Measurements from ENCODE around the gene CTSZ.
"Not testable (repeated sequence)": the region's sequence is repeated elsewhere in the genome, so short reads cannot be mapped to it uniquely, and the experiment has no call there.

CTSZ gene

DNA sequence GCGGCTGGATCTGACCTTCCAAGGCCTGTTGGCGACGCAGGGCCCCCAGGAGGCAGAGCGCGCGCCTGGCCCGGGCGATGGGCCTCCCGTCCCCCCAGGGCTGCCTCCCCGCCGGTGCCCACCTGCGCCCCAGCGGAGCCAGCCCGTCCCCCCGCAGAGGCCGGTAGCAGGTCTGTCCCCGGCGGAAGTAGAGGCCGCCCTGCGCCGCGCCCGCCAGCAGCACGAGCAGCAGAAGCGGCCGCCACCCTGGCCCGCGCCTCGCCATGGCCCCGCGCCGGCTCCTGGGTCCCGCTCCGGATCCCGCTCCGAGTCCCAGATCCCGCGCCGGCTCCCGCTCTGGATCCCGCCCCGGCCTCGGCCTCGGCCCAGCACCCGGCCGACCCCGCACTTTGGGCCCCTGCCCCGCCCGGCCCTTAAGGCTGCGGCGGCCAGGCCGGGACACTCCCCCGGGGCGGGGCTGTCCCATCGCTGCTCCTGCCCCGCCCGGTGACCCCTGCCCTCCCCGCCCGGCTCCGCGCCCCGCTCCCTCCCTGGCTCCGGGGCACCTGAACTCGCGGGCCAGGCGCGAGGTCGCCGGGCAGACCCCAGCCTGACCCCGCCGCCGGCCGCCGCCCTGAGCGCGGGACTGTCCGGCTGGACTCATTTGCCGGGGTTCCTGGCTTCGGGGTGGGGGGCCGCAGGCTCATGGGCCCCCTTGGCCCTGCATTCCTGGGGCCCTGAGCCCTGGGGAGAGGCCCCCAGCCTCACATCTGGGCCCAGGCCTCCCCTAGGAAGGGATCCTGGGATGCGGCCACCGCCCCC lies at the start of gene CTSZ:
Gene CTSZ, minus strand, starts transcription at position 391 of the 801 bp plus-strand sequence. Its CDS starts 126 bp downstream, at position 265.
- DNase-seq (ENCODE audit: low read depth in 2 of 2): peak; percentile 34 to 40

DNA sequence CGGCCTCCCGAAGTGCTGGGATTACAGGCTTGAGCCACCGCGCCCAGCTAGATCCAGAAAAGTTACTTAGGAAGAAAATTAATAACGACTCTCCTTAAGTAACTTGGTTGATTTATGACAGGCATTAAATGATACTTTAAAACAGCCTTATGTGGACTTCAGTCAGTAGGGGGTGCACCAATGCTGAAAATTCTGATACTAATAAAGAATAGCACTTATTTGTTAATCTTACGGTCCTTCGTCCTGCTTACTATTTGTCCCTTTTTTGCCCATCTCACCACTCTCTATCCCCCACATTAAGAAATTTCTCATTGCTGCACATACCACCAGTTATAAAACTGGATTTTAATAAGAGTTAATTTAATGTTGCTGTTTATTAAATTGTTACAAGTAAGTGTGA lies 48.2 kb upstream of the CTSZ start:
- DNase-seq (ENCODE audit: low read depth in 2 of 2): no peak

DNA sequence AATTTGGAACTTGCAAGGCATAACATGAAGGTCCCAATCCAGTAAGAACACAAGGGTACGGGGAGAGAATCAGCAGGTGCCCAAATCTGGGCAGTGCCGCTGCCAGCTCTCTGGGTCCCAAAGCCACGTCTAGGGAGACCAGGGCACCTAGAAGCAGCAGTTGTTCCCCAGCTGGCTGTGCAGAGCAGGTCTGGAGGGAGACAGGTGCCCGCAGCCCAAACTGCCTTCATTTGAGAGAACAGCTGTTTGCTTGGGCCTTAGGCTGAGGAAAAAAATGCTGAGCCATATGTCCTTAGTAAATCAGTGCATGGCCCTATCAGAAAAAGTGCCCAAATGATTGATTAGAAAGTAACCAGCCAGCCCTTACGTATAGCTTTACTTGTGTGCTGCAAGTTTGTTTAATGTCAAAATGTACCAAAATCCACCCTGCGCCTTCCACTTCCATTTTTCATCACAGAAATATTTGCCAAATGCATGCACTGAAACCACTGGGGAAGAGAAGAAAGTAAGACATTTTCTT lies 44.7 kb upstream of the CTSZ start:
- DNase-seq (ENCODE audit: low read depth in 2 of 2): no peak

DNA sequence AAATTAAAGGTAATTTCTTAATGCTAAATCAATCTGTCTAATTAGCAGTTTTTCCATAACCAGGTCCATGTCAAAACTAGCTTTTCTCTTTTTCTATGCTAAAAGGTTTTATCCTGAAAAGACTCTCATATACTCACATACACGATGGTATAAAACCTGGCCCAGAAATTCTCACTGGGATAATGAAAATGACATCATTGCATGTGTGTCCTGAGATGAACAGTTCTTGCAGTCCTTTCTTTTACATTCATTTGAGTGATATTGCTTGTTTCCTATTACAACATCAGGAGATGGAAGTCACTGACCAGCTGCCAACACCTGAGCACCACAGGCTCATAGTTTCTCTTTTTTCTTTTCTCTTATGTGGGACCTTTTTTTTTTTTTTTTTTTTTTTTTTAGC lies 43.4 kb upstream of the CTSZ start:
- DNase-seq (ENCODE audit: low read depth in 2 of 2): no peak

DNA sequence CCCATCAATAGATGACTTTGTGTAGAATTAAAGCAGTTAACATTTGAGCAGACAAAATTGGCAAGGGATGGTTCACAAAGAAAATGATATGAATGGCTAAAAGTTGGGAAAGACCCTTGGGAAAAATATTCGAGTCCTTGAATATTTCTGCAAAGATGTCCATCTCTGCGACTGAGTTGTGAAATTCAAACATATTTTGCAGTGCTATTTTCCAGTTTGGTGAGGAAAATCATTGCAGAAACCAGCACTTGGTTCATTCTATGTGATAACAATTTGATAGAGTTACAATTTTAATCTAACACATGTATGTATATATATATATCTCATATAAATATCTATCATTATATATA lies 41.6 kb upstream of the CTSZ start:
- no peak for DNase-seq (ENCODE audit: low read depth in 2 of 2)

DNA sequence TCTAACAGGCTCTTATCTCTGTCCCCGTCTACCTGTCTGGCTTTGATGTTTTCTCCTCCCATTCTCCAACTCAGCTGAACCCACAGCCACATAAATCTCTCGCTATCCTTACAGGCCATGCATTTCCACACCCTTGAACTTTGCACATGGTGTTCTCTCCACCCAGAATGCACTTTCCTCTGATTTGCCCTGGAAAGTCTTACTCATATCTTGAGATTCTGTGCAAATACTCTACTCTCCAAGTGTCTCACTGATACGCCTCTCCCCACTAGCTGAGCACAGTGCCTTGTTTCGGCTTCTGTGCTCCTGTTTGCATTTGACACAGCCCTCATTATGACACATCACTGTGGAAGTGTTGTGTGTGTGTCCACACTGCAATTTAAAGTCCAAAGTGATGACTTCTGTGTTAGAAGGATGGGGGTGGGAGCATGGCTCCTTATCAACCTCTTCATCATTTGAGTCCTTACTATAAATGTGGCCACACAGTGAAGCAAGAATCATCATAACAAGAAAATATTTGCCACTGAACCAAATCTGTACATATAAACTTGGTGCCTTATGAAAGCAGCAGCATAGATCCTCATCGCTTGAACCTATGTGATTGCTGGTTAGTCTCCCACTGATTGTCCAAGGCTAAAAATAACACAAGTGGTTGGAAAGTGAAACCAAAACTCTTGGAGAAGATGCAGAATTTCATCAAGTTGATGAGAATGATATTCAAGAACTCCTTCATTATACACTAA lies 41.1 kb upstream of the CTSZ start:
- DNase-seq (ENCODE audit: low read depth in 2 of 2): no peak

DNA sequence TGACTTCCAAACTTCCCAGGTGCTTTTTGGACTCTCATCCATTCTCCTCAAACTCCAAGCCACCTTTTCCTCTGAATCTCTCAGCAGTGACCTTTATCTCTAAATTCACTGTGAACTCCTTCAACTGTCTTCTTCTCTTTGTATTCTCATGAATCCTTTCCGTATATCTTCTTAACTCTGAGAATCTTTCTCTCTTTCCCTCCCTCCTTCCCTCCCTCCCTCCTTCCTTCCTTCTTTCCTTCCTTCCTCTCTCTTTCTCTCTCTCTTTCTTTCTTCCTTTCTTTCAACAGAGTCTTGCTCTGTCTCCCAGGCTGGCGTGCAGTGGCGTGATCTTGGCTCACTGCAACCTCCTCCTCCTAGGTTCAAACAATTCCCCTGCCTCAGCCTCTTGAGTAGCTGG lies 39.8 kb upstream of the CTSZ start:
- no peak for DNase-seq (ENCODE audit: low read depth in 2 of 2)

DNA sequence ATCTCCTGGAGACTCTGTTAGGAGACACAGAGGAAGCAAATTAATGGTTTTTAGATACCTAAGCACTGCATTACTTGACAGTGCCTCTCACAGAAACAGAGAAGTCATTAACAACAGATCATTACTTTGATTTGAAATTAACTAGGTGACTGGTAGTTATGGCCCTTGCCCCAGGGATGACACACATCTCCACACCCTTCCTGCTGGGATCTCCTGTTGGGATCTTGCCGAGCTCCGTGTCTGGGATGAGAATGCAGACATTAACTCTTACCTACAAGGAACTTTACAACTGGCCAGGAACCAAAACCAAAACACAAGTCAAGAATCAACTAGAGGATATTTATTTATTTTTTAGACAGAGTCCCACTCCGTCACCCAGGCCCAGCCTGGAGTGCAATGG lies 37.7 kb upstream of the CTSZ start:
- no peak for DNase-seq (ENCODE audit: low read depth in 2 of 2)

DNA sequence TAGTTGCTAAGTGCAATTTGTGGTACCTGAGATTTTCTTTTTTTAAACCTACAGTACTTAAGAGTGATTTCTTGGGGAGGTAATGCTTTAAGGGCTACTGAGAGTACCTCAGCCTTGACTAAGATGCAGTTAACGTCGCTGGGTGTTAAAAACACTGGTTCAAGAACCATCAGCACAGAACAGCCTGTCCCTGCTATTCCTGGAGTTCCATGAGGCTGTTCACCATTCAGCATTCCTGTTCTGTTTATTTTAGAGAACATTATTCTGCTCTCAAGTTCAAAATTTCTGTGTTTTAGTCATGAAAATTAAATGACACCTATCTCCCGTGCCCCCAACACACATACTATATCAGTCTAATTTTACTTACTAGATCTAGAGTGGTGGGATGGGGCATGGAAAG lies 37.2 kb upstream of the CTSZ start:
- no peak for DNase-seq (ENCODE audit: low read depth in 2 of 2)

DNA sequence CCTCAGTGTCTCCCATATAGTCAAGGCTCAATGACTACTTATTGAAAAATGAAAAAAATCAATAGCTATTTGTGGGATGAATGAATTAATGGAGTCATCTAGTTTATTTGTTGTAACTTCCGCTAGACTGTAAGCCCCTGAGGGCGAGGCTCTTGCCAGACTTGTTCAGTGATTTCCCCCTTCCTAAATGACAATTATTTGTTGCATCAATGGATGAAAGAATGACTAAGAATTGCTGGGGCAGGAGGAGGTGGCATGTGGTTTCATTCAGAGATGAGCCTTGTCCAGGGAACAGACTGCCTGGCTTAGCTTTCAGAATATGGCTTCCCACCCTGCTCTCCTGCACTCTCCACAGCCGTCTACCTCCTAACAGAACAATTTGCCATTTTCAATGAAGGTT lies 36.6 kb upstream of the CTSZ start:
- DNase-seq (ENCODE audit: low read depth in 2 of 2): no peak

DNA sequence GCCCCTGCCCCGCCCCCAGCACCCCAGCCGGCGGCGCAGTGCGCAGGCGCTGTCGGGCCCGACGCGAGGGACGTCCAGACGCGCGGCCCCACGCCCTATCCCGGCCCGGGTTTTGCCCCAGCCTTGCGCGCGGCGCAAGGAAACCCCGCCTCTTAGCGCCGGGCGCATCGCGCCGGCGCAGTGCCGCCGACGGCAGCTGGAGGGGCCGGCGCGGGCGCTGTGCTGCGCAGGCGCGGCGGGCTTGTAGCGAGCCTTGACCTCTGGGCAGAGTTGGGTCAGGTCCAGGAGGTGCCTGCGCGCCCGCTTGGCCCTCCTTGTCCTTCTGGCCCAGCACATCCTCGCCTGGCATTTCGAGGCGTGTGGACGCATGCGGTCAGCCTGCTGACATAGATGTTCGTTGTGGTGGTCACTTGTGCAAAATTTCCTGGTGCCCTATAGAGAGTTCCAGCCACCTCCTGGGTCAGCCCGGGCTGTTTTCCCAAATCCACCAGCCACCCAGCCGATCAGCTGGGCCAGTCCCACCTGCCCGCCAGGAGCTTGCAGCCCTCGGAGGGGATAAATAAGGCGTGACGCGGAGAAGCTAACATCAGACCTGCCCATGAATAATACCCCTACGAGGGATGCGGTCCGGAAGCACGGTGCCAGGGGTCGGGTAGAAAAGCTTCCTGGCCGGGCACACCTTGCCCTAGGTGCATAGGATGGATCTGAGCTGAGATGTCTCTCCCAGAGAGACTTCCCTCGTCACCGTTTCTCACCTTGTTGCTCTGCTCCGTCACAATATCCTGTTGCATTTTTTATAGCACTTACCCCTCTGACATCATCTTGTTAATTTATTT lies 36.0 kb upstream of the CTSZ start:
- DNase-seq (ENCODE audit: low read depth in 2 of 2): peak; percentile 91 to 96

DNA sequence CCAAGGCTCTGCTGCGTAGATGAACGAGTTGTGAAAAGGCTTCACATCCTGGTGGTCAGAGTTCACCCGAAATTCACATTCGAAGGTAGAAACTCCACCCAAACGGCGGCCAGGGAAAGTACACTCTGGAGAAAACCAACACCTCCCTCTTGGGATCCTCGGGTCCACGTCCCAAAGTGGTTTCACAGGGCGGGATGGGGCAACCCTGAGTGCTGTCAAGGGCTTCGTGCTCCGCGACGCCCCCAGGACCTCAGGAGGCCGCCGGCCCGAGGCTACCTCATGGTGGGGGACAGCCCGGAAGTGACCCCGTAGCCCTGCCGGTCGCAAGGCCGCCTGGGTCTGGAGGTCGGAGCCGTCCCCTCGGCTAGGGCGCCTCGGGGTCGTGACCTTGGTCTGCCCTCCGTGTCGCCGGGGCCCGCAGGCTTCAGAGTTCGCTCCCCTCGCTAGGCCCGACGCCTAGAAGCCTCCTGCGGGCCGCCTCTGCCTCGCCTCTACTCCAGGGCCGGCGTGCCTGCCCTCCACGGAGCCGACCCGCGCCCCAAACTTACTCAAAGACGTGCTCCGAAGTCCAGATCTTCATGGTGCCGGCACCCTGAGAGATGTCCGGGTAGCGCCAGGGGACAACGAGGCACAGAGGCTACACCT lies 35.2 kb upstream of the CTSZ start, which contains the start of gene PRELID3B:
Gene PRELID3B, minus strand, starts transcription at position 636 of the 645 bp plus-strand sequence. Its CDS starts 56 bp downstream, at position 580.
- peak in 1 of 2 donors; percentile 37 for DNase-seq (ENCODE audit: low read depth in 2 of 2)

DNA sequence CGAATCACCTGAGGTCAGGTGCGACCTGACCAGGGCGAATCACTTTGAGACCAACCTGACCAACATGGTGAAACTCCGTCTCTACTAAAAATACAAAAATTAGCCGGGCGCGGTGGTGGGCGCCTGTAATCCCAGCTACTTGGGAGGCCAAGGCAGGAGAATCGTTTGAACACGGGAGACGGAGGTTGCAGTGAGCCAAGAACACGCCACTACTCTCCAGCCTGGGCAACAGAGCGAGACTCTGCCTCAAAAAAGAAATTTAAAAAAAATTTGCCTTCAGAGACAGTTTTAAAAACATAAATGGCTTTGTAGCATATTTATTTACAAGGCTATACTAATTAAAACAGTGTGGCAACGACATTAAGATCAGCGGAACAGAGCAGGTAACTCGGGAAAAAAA lies 34.4 kb upstream of the CTSZ start:
- not testable (repeated sequence) for DNase-seq (ENCODE audit: low read depth in 2 of 2)

DNA sequence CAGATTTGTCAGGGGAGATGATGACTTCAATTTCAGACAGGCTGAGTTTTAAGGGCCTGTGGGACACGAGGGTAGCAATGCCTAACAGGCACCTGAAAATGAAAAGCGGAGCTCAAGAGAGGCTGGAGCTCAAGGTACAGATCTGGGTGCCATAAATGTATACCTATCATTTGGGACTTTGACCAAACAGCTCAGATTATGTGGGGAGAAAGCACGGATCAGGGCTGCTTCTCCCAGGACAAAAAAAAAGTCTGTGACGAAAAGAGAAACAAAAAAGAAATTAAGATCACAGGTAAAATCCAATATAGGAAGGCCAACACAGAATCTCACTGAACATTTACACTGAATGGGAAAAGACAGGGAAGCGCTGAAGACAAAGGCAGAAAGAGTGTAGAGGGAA lies 33.6 kb upstream of the CTSZ start:
- DNase-seq (ENCODE audit: low read depth in 2 of 2): no peak

DNA sequence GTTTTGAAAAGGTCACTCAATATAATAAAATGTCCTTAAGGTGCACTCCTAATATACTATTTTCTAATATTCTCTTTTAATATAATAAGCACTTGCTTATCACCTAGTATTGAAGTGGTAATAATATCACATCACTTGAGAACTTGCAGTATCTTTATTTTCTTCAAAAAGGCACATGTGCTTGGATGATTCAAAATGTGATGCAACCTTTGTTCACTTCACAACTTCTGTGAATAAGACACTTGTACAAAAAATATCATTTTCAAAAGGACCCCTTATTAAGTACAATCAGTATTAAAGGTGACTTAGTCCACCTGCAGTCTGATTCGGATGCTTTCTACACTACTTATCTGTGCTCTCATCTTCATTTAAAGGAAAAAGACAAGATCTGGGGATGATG lies 32.2 kb upstream of the CTSZ start:
- DNase-seq (ENCODE audit: low read depth in 2 of 2): no peak

DNA sequence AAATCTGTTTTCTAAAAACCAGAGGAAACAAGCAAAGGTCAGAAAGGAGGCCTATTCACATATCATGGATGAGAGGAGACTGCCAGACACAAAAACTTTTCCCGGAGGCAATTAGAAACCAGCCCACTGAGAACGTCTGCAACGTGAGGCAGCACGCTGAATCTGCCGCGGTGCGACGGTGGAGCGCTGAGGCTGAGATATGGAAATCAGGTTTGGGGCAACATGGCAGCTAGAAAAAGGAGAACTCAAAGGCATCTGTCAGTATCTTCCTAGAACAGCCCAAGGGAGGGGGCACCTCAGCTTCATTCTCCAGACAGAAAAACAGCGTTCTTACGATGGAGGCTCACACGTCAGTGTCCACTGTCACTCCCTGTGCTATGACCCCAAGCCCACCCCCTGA lies 30.3 kb upstream of the CTSZ start:
- DNase-seq (ENCODE audit: low read depth in 2 of 2): no peak

DNA sequence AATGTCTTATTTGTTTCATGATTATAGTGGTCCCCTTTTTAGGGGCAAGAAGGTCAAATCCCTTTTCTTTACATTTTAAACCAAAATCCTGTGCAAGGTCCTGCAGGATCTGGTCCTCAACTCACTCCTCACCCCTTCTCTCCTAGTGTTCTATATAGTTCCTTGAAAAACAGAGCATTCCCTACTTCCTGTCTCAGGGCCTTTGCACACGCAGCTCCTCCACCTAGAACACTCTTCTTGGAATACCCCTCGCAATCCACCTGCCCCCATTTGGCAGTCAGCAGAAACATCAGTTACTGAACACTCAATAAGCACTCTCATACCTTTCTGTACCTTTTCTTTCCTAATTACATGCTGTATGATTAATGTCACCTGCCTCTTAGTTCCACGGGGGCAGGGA lies 28.3 kb upstream of the CTSZ start:
- DNase-seq (ENCODE audit: low read depth in 2 of 2): no peak

DNA sequence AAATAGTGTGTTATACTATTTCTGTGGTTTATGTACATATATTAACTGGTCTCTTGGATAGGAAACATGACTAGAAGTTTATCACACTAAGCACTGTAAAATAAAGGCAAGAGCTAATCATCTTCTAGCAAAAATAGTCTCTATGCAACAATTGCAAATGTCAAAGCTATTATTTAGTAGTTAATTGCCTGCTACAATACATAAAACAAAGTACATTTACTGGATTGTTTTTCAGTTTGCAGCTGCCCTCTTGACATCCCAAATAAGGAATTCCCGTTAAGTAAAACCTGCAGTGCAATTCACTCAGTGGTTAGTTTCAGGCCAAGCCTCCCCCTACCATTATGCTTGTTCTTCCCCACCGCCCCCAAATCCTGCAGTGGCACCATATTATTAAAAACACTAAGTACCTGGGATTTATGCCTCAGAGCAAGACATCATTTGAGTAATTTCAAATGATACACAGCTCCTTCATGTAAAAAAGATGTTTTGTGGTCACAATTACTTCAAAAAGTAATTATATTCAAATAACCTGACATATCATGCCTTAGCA lies 26.6 kb upstream of the CTSZ start:
- no peak for DNase-seq (ENCODE audit: low read depth in 2 of 2)

DNA sequence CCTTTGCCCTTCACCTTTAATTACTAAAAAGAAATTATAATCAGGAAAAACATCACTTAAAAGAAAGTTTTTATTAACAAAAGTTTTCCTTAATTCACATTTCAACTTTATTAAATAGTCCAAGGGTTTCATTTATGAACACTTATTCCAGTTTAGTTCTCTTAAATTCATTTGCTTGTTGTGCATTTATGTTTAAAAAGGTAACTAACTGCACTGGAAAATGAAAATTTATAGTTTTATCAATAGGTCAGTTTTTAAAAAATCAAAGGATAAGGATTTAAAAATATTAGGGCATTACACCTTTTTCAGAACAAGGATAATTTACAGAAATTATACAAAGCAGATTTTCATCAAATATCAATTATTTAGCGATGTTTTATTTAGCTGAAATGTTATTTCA lies 26.0 kb upstream of the CTSZ start:
- DNase-seq (ENCODE audit: low read depth in 2 of 2): no peak

DNA sequence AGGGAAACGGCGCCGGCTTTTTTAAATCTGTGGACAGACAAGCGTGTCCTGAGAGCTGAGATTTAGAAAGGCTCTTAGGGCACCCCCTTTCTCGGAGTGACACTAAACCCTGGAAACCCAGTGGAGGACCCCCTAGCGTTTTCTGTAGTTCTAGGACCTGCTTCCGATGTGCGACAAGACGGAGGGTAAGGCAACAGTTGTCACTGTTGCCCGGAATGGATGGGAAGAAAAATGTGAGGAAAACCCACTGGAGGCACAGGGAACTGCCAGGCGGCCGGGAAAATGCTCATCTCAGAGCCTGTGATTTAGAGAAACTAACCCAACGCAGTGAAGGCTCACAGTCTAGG lies 25.6 kb upstream of the CTSZ start:
- DNase-seq (ENCODE audit: low read depth in 2 of 2): no peak

DNA sequence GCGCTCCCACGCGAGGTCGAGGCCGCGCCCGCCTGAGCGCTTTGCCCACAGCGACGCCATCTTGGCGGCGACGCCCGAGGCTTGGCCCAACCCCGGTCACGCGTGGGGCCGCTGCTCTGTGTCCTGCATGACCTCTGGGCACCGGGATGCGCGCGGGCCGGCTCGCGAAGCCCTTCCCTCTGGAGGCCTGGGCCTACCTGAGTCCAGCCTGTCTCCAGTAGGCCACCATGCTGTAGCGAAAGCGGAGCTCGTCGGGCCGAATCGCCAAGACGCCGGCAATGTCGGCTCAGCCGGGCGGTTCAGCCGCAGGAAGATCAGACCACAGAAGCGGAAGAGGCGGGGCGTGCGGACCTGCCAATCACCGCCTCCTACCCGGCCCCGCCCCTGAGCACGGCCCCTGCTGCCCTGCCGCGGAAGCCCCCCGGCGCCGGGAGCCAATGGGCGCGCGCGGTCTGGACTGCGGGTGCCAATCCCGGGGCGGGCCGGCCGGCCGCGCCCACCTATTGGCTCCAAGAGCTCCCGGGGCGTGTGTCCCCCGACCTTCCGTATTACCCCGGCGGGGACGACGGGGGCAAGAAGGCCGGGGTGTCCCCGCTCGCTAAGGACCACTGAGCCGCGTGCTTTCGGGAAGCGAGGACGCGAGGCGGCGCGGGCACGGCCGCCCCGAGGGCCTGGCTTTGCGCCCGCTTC lies 25.1 kb upstream of the CTSZ start, which contains the start of gene ATP5F1E:
Gene ATP5F1E, minus strand, starts transcription at position 313 of the 690 bp plus-strand sequence. Its CDS starts 84 bp downstream, at position 229.
- DNase-seq (ENCODE audit: low read depth in 2 of 2): peak; percentile 95 to 97

All from stimulated activated CD8-positive, alpha-beta memory T cell treated with anti-CD3 and anti-CD28 coated beads, Interleukin-2, amount 100 ng/mL, for 48 hours (primary cell).